Endothelial cell of umbilical vein (primary cell): ENCODE data around the gene PTPN14. TPM values are rescaled to one million over a fixed set of nuclear protein-coding genes. Genes with fewer than 3 reads are reported as not detected.

Source experiments
- BruUV-seq: library from RNA; stranded (reverse); fragments of 400-500 nt; replicated peaks from 2 replicates; lab custom pipeline; 2021; lab: Mats Ljungman, UMichigan
- CTCF ChIA-PET: fragments of 300-600, 350-600 bp; sonication (Branson Sonifier 250); formaldehyde crosslinking; loops from one replicate; lab custom pipeline; 2021; ENCODE audit warnings: antibody characterized with exemption, inconsistent platforms; lab: Charles Lee
- POLR2A ChIA-PET: fragments of 300-600, 350-600 bp; sonication (Branson Sonifier 250); formaldehyde crosslinking; loops from one replicate; lab custom pipeline; 2021; ENCODE audit warnings: antibody characterized with exemption, inconsistent platforms; lab: Charles Lee
- DNase-seq: peaks from one replicate; pipeline ENCODE4 v3.0.0-alpha.2; 2011; ENCODE audit warnings: low read depth, low spot score
- FAIRE-seq: peaks from 2 replicates; lab custom pipeline; 2011; peaks lifted over from hg19 to GRCh38; lab: Jason Lieb, UNC
- H2AFZ ChIP-seq: 2 replicates; pipeline ENCODE4 v1.6.0; 2012; ENCODE audit warnings: low read depth, low read length, control low read depth, inconsistent platforms
- H3K27ac ChIP-seq: 2 replicates; pipeline ENCODE4 v1.5.1; 2011; ENCODE audit warnings: low read depth, mild to moderate bottlenecking, control low read depth, low read length, moderate library complexity; ENCODE audit not compliant: insufficient read depth
- H3K27me3 ChIP-seq, 2 experiments: 2 replicates each; pipeline versions ENCODE4 v1.6.0 to v1.6.1; 2011; ENCODE audit warnings: low read length in 2 of 2, mixed read lengths in 1 of 2; ENCODE audit not compliant: control insufficient read depth in 2 of 2, insufficient read depth in 2 of 2
- H3K36me3 ChIP-seq, 2 experiments: 2 replicates in 1 of 2; 3 replicates in 1 of 2; pipeline ENCODE4 v1.5.1; 2011; ENCODE audit warnings: low read length in 2 of 2, mild to moderate bottlenecking in 1 of 2, moderate library complexity in 1 of 2; ENCODE audit not compliant: control insufficient read depth in 2 of 2, insufficient read depth in 2 of 2; ENCODE audit errors: extremely low read depth in 1 of 2
- H3K4me1 ChIP-seq: 3 replicates; pipeline ENCODE4 v1.5.1; 2011; ENCODE audit warnings: mild to moderate bottlenecking, low read length; ENCODE audit not compliant: control insufficient read depth, insufficient read depth; ENCODE audit errors: extremely low read depth
- H3K4me2 ChIP-seq: 2 replicates; pipeline ENCODE4 v1.6.1; 2011; ENCODE audit warnings: low read length, control low read depth, mixed read lengths; ENCODE audit not compliant: insufficient read depth
- H3K4me3 ChIP-seq, 3 experiments: fragments of 200-600 bp in 1 of 3; sonication (generic), shearing (Covaris generic) in 1 of 3; replicated peaks in 1 of 3; 2 replicates each; pipeline ENCODE4 v1.5.1; 2011 to 2016; ENCODE audit warnings: control low read depth in 3 of 3, low read length in 3 of 3, mild to moderate bottlenecking in 2 of 3, inconsistent platforms in 1 of 3, low read depth in 1 of 3, moderate library complexity in 1 of 3; ENCODE audit not compliant: insufficient read depth in 1 of 3
- H3K79me2 ChIP-seq: 2 replicates; pipeline ENCODE4 v1.6.0; 2012; ENCODE audit warnings: low read length, inconsistent platforms; ENCODE audit not compliant: control insufficient read depth, insufficient read depth
- H3K9ac ChIP-seq: replicated peaks from 2 replicates; pipeline ENCODE3; 2011; ENCODE audit warnings: low read length, control low read depth; ENCODE audit not compliant: insufficient read depth; ENCODE audit errors: extremely low read depth
- H3K9me1 ChIP-seq: replicated peaks from 3 replicates; pipeline ENCODE4 v1.6.0; 2011; ENCODE audit warnings: mild to moderate bottlenecking, low read length; ENCODE audit not compliant: control insufficient read depth, insufficient read depth; ENCODE audit errors: extremely low read depth
- H3K9me3 ChIP-seq: replicated peaks from 2 replicates; pipeline ENCODE4 v1.5.1; 2012; ENCODE audit warnings: low read length, inconsistent platforms; ENCODE audit not compliant: control insufficient read depth, insufficient read depth
- H4K20me1 ChIP-seq: replicated peaks from 2 replicates; pipeline ENCODE3; 2011; ENCODE audit warnings: mild to moderate bottlenecking, low read length; ENCODE audit not compliant: control insufficient read depth, insufficient read depth; ENCODE audit errors: extremely low read depth
- CTCF ChIP-seq, 2 donors: IDR thresholded peaks; 1 replicate in 1 of 2; 2 replicates in 1 of 2; pipeline ENCODE4 v1.5.1; 2011; ENCODE audit warnings: low read length in 2 of 2, mild to moderate bottlenecking in 2 of 2, moderate library complexity in 2 of 2, control low read depth in 1 of 2, inconsistent platforms in 1 of 2, low read depth in 1 of 2; ENCODE audit not compliant: insufficient read depth in 1 of 2; ENCODE audit errors: extremely low read depth in 1 of 2
- EZH2 ChIP-seq: IDR thresholded peaks from 2 replicates; pipeline ENCODE4 v1.6.1; 2012; ENCODE audit warnings: borderline replicate concordance, low read depth, mild to moderate bottlenecking, moderate library complexity, low read length, inconsistent platforms; ENCODE audit not compliant: severe bottlenecking
- FOS ChIP-seq: IDR thresholded peaks from 2 replicates; pipeline ENCODE4 v1.6.1; 2011; ENCODE audit warnings: mild to moderate bottlenecking, low read length, moderate library complexity, borderline replicate concordance; ENCODE audit not compliant: insufficient read depth
- GATA2 ChIP-seq: IDR thresholded peaks from 2 replicates; pipeline ENCODE4 v1.7.0; 2011; ENCODE audit warnings: low read depth, mild to moderate bottlenecking, moderate library complexity, mixed read lengths, low read length; ENCODE audit not compliant: insufficient read length, insufficient read depth
- JUN ChIP-seq: IDR thresholded peaks from 2 replicates; pipeline ENCODE4 v1.6.1; 2011; ENCODE audit warnings: borderline replicate concordance, low read depth; ENCODE audit not compliant: insufficient read length, insufficient read depth
- MAX ChIP-seq: IDR thresholded peaks from 2 replicates; pipeline ENCODE4 v1.6.1; 2011; ENCODE audit not compliant: insufficient read depth, insufficient read length
- MYC ChIP-seq: IDR thresholded peaks from one replicate; pipeline ENCODE4 v1.6.1; 2011; ENCODE audit warnings: mild to moderate bottlenecking, low read depth, low read length
- POLR2A ChIP-seq: IDR thresholded peaks from 2 replicates; pipeline ENCODE4 v1.6.1; 2012; ENCODE audit warnings: low read depth, mild to moderate bottlenecking, control low read depth, low read length
- POLR2AphosphoS5 ChIP-seq: IDR thresholded peaks from 2 replicates; pipeline ENCODE4 v1.6.1; 2012; ENCODE audit warnings: low read depth, mild to moderate bottlenecking, control low read depth, low read length, moderate library complexity; ENCODE audit not compliant: insufficient read depth
- dilution Hi-C: fragments of 300-500 bp; cut with MboI; formaldehyde crosslinking; loops from one replicate; pipeline ENCODE4 v1.15.0; 2019; ENCODE audit warnings: low sequenced_read_pairs; ENCODE audit not compliant: extremely low pct_ligation_motif_present
- intact Hi-C: fragments of 100-400 bp; cut with micrococcal nuclease; formaldehyde crosslinking; loops from one replicate; pipeline ENCODE4 v1.10.0; 2022
- polyA plus RNA-seq, 4 experiments: library from polyadenylated mRNA; depleted of rRNA in 3 of 4; stranded (reverse) in 3 of 4; unstranded in 1 of 4; fragments of >200 nt; gene quantifications; 2 replicates each; pipeline versions ENCODE4 v1.2.1 to v1.2.3, GENCODE V29; 2011 to 2012; ENCODE audit warnings: missing spikeins in 1 of 4
- total RNA-seq: library from RNA; stranded (reverse); gene quantifications from 2 replicates; pipeline ENCODE4 v1.2.3, GENCODE V29; 2021

PTPN14 gene
- total and polyA plus RNA-seq, 2 donors (not counting 3 experiments of a cell fraction or from before 2014, with no cell fraction given), result 18.5 to 93.0 TPM

GRCh38 chr1:214317734-214318133 lies 233.7 kb downstream of the PTPN14 start:
- Histone ChIP-seq H3K27ac (no peak overlapping the region), H4K20me1 (no peaks in the 10 kb centered on the region), H3K27me3 (no peaks in the 10 kb centered on the region), H3K9me3 (no peaks in the 10 kb centered on the region), H3K79me2 (no peaks in the 10 kb centered on the region), H3K4me1 (no peaks in the 10 kb centered on the region), H2AFZ (no peak overlapping the region), H3K4me2 (no peak overlapping the region), H3K4me3 (no peak overlapping the region), H3K9ac (no peak overlapping the region), H3K9me1 (no peaks in the 10 kb centered on the region), H3K36me3 (no peaks in the 10 kb centered on the region)
- intact Hi-C loops (no loop called here), dilution Hi-C loops (no loop called here)
- BruUV-seq, result no TSS peak
- FAIRE-seq (no peak), DNase-seq (no peak)
- ChIA-PET POLR2A (no interaction called here), CTCF (interaction anchor here (0.8 to 10.2 kb wide), 6 partner anchors 12 to 1302 kb away, joined by 3 to 85 read pairs (median 14); partner anchors contain the start of gene ANGEL2)
- no peak for TF ChIP-seq JUN
- no peak for TF ChIP-seq FOS
- no peak for TF ChIP-seq POLR2A
- TF ChIP-seq MAX, result no peak
- no peak for TF ChIP-seq POLR2AphosphoS5
- TF ChIP-seq EZH2, result no peak
- no peak for TF ChIP-seq MYC
- no peak for TF ChIP-seq CTCF (IDR thresholded peaks at IDR 0.05; ENCODE audit: extremely low read depth in 1 of 2, insufficient read depth in 1 of 2, low read depth in 1 of 2, low read length in 2 of 2)
- no peak for TF ChIP-seq GATA2
